Esophagus muscularis mucosa (tissue), 4 donors: ENCODE data around the gene RPA3.

ENCODE experiments used
- EP300 ChIP-seq: sonication (generic); formaldehyde crosslinking; IDR thresholded peaks from one replicate; pipeline ENCODE4 v1.6.1; 2017; ENCODE audit warnings: antibody characterized with exemption
- POLR2A ChIP-seq: fragments of 450-650 bp; IDR thresholded peaks from one replicate; pipeline ENCODE4 v1.6.1; 2017; ENCODE audit warnings: antibody characterized with exemption, moderate library complexity, mild to moderate bottlenecking, low read depth
- TF ChIP-seq, protein P1 (sequence below), 3 experiments: fragments of 200-600 bp in 2 of 3; fragments of 450-650 bp in 1 of 3; sonication (generic) in 2 of 3; IDR thresholded peaks; one replicate each; pipeline ENCODE4 v1.5.1; 2017 to 2019; ENCODE audit warnings: antibody characterized with exemption in 3 of 3, mild to moderate bottlenecking in 2 of 3, moderate library complexity in 1 of 3

DNA sequence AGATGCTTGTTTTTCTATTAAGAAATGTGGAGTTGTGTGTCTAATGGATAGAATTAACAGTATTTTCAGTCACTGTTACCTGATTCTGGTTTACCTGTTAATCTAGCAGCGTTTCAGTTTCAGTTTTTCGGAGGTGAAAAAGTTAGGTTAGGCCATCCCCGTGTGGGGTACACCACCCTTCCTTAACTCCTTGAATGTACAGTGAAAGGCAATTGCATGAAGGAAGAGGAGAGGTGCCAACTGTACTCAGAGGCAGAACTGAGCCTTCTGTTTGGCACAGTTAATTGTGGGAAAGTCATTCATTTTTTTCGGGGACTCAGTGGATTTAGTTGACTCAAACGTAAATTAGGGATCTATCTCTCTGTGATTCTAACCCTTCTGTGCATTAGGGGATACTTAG lies 35.5 kb downstream of the RPA3 start:
- TF ChIP-seq, protein P1, sequence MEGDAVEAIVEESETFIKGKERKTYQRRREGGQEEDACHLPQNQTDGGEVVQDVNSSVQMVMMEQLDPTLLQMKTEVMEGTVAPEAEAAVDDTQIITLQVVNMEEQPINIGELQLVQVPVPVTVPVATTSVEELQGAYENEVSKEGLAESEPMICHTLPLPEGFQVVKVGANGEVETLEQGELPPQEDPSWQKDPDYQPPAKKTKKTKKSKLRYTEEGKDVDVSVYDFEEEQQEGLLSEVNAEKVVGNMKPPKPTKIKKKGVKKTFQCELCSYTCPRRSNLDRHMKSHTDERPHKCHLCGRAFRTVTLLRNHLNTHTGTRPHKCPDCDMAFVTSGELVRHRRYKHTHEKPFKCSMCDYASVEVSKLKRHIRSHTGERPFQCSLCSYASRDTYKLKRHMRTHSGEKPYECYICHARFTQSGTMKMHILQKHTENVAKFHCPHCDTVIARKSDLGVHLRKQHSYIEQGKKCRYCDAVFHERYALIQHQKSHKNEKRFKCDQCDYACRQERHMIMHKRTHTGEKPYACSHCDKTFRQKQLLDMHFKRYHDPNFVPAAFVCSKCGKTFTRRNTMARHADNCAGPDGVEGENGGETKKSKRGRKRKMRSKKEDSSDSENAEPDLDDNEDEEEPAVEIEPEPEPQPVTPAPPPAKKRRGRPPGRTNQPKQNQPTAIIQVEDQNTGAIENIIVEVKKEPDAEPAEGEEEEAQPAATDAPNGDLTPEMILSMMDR (IDR thresholded peaks at IDR 0.05): no peak
- TF ChIP-seq EP300: no peak
- no peak for TF ChIP-seq POLR2A
